K562 (cell line): Measurements from ENCODE around the gene ABI3BP. TPM values are rescaled to one million over a fixed set of nuclear protein-coding genes. Genes with fewer than 3 reads are reported as not detected.

Experiments used
- ATAC-seq: fragments of 200-7000 bp; cut with Tn5 transposase; 3 replicates; pipeline ENCODE4 v1.9.1; 2020; ENCODE audit warnings: moderate library complexity
- BruUV-seq: library from RNA; stranded (reverse); fragments of 400-500 nt; replicated peaks from 2 replicates; lab custom pipeline; 2021; lab: Mats Ljungman, UMichigan
- CTCF ChIA-PET: fragments of 300-600 bp; formaldehyde crosslinking; extraction: SDS; loops from one replicate; lab custom pipeline; 2021; ENCODE audit warnings: low intra/inter-chr PET ratio; lab: Yijun Ruan, JAX
- POLR2A ChIA-PET: fragments of 300-600, 350-650 bp; sonication (Branson Sonifier 250); formaldehyde crosslinking; extraction: SDS; loops from one replicate; lab custom pipeline; 2021; ENCODE audit warnings: antibody characterized with exemption, inconsistent platforms; lab: Yijun Ruan, JAX
- DNase-seq, 4 experiments: peaks; one replicate each; pipeline versions ENCODE4 v3.0.0 to v3.0.0-alpha.2; 2011 to 2018; ENCODE audit warnings: low spot score in 3 of 4, mixed read lengths in 3 of 4; ENCODE audit errors: extremely low read depth in 1 of 4
- FAIRE-seq: peaks from 2 replicates; lab custom pipeline; 2011; peaks lifted over from hg19 to GRCh38; lab: Jason Lieb, UNC
- H2AFZ ChIP-seq: 2 replicates; pipeline ENCODE4 v1.6.0; 2011; ENCODE audit warnings: low read depth, low read length, control low read depth, inconsistent platforms
- H3K27ac ChIP-seq: fragments of 200-600 bp; 3 replicates; pipeline ENCODE4 v1.8.0; 2011; ENCODE audit warnings: low read depth, mild to moderate bottlenecking, control low read depth, inconsistent platforms, low read length, moderate library complexity, mixed read lengths; ENCODE audit errors: extremely low read depth
- H3K27me3 ChIP-seq, 2 experiments: fragments of 300-600 bp in 1 of 2; 2 replicates in 1 of 2; 3 replicates in 1 of 2; pipeline versions ENCODE4 v1.6.0 to v1.8.0; 2011; ENCODE audit warnings: inconsistent platforms in 2 of 2, low read length in 2 of 2, mild to moderate bottlenecking in 1 of 2, mixed read lengths in 1 of 2, moderate library complexity in 1 of 2; ENCODE audit not compliant: control insufficient read depth in 2 of 2, insufficient read depth in 2 of 2
- H3K36me3 ChIP-seq: fragments of 300-600 bp; 3 replicates; pipeline ENCODE4 v1.8.0; 2011; ENCODE audit warnings: mild to moderate bottlenecking, low read length, inconsistent platforms; ENCODE audit not compliant: control insufficient read depth, insufficient read depth
- H3K4me1 ChIP-seq, 2 experiments: fragments of 200-600 bp in 1 of 2; replicated peaks in 1 of 2; 2 replicates in 1 of 2; 3 replicates in 1 of 2; pipeline versions ENCODE4 v1.5.1 to v1.8.0; 2011; ENCODE audit warnings: inconsistent platforms in 2 of 2, low read length in 2 of 2, mild to moderate bottlenecking in 1 of 2, mixed read lengths in 1 of 2, moderate library complexity in 1 of 2; ENCODE audit not compliant: control insufficient read depth in 2 of 2, insufficient read depth in 2 of 2
- H3K4me2 ChIP-seq: 2 replicates; pipeline ENCODE4 v1.6.1; 2011; ENCODE audit warnings: low read length, control low read depth, inconsistent platforms, mixed read lengths; ENCODE audit not compliant: insufficient read depth
- H3K4me3 ChIP-seq: fragments of 200-600 bp; sonication (generic), shearing (Covaris generic); 2 replicates; pipeline ENCODE4 v1.5.1; 2016; ENCODE audit warnings: control low read depth, inconsistent platforms
- H3K79me2 ChIP-seq: fragments of 200-600 bp; 3 replicates; pipeline ENCODE4 v1.8.0; 2011; ENCODE audit warnings: low read length, inconsistent platforms; ENCODE audit not compliant: control insufficient read depth, insufficient read depth
- H3K9ac ChIP-seq, 2 experiments: 2 replicates each; pipeline versions ENCODE4 v1.6.0 to v1.6.1; 2011; ENCODE audit warnings: low read depth in 2 of 2, low read length in 2 of 2, control low read depth in 1 of 2, inconsistent platforms in 1 of 2, mild to moderate bottlenecking in 1 of 2, mixed read lengths in 1 of 2; ENCODE audit not compliant: insufficient read depth in 1 of 2
- H3K9me1 ChIP-seq: one replicate; pipeline ENCODE4 v1.6.0; 2011; ENCODE audit warnings: inconsistent platforms, mild to moderate bottlenecking, low read length, moderate library complexity; ENCODE audit not compliant: control insufficient read depth, insufficient read depth
- H3K9me3 ChIP-seq: replicated peaks from 2 replicates; pipeline ENCODE4 v1.5.1; 2011; ENCODE audit warnings: low read depth, low read length, inconsistent platforms; ENCODE audit not compliant: control insufficient read depth, insufficient read depth
- H4K20me1 ChIP-seq: replicated peaks from 2 replicates; pipeline ENCODE4 v1.6.1; 2011; ENCODE audit warnings: low read length, inconsistent platforms, mixed read lengths; ENCODE audit not compliant: control insufficient read depth, insufficient read depth
- FOSL1 ChIP-seq: fragments of 200-800 bp; sonication (Bioruptor generic); conservative IDR thresholded peaks from 2 replicates; pipeline ENCODE4 v1.6.1; 2016; ENCODE audit warnings: missing genetic modification characterization, missing compliant biosample characterization
- FOXJ2 ChIP-seq: fragments of 200-800 bp; sonication (Bioruptor generic); IDR thresholded peaks from 2 replicates; pipeline ENCODE4 v1.6.1; 2016; ENCODE audit warnings: missing genetic modification characterization, missing compliant biosample characterization
- KAT7 ChIP-seq: sonication (generic); formaldehyde crosslinking; IDR thresholded peaks from 2 replicates; pipeline ENCODE4 v1.8.0; 2022; ENCODE audit warnings: missing genetic modification reagents, mild to moderate bottlenecking, borderline replicate concordance
- LARP7 ChIP-seq: fragments of 450-650 bp; IDR thresholded peaks from 2 replicates; pipeline ENCODE4 v1.6.1; 2016
- MTA3 ChIP-seq: fragments of 450-650 bp; formaldehyde crosslinking; IDR thresholded peaks from 2 replicates; pipeline ENCODE4 v1.6.1; 2017; ENCODE audit warnings: mild to moderate bottlenecking, borderline replicate concordance
- NR1H2 ChIP-seq: sonication (generic); formaldehyde crosslinking; IDR thresholded peaks from 2 replicates; pipeline ENCODE4 v1.4.0; 2020; ENCODE audit warnings: mild to moderate bottlenecking, missing genetic modification reagents
- NR2C2 ChIP-seq, 2 experiments: fragments of 200-800 bp in 1 of 2; sonication (Bioruptor generic) in 1 of 2; sonication (generic) in 1 of 2; formaldehyde crosslinking in 1 of 2; IDR thresholded peaks; 2 replicates each; pipeline versions ENCODE4 v1.6.1 to v1.8.0; 2016 to 2022; ENCODE audit warnings: mild to moderate bottlenecking in 1 of 2, missing compliant biosample characterization in 1 of 2, missing genetic modification characterization in 1 of 2, missing genetic modification reagents in 1 of 2
- POLR2A ChIP-seq: fragments of 450-650 bp; conservative IDR thresholded peaks from 2 replicates; pipeline ENCODE4 v1.6.1; 2016
- PTRF ChIP-seq: fragments of 450-650 bp; IDR thresholded peaks from 2 replicates; pipeline ENCODE4 v1.6.1; 2016; ENCODE audit warnings: mild to moderate bottlenecking, missing genetic modification characterization, missing compliant biosample characterization
- RFX7 ChIP-seq: fragments of 250-450 bp; sonication (Bioruptor Pico); IDR thresholded peaks from 2 replicates; pipeline ENCODE4 v1.5.1; 2021; ENCODE audit warnings: mild to moderate bottlenecking
- SMARCB1 ChIP-seq: IDR thresholded peaks from 2 replicates; pipeline ENCODE4 v1.6.1; 2011; ENCODE audit warnings: improper control_type of control experiment, low read depth; ENCODE audit not compliant: insufficient read length
- THRB ChIP-seq: fragments of 450-650 bp; formaldehyde crosslinking; conservative IDR thresholded peaks from 2 replicates; pipeline ENCODE4 v1.4.0; 2022; ENCODE audit warnings: mild to moderate bottlenecking, missing genetic modification characterization
- ZBTB1 ChIP-seq: sonication (generic); formaldehyde crosslinking; IDR thresholded peaks from 2 replicates; pipeline ENCODE4 v1.8.1; 2023; ENCODE audit warnings: missing genetic modification reagents, low read depth, mild to moderate bottlenecking, borderline replicate concordance
- ZFP36 ChIP-seq: fragments of 150-350 bp; IDR thresholded peaks from 2 replicates; pipeline ENCODE4 v1.6.1; 2018; ENCODE audit warnings: low read length, low read depth; ENCODE audit not compliant: partially characterized antibody
- ZNF165 ChIP-seq: fragments of 250-450 bp; sonication (Bioruptor Pico); IDR thresholded peaks from 2 replicates; pipeline ENCODE4 v1.4.0; 2020; ENCODE audit warnings: borderline replicate concordance
- ZNF41 ChIP-seq: fragments of 250-450 bp; sonication (Bioruptor Pico); conservative IDR thresholded peaks from 2 replicates; pipeline ENCODE4 v1.4.0; 2020; ENCODE audit warnings: mild to moderate bottlenecking
- ZNF444 ChIP-seq: fragments of 250-450 bp; sonication (Bioruptor Pico); IDR thresholded peaks from 2 replicates; pipeline ENCODE4 v1.4.0; 2020; ENCODE audit warnings: mild to moderate bottlenecking, moderate library complexity
- ZNF511 ChIP-seq: sonication (generic); formaldehyde crosslinking; IDR thresholded peaks from 2 replicates; pipeline ENCODE4 v1.8.0; 2022; ENCODE audit warnings: mild to moderate bottlenecking, missing genetic modification reagents
- WGBS: fragments of 100-300 bp; shearing (Covaris generic); methylation state at CpG from one replicate; pipeline ENCODE4 v1.1.6; 2016; ENCODE audit warnings: low coverage, mixed read lengths; ENCODE audit not compliant: insufficient coverage; ENCODE audit errors: missing lambda C conversion rate; 5-methylcytosine and 5-hydroxymethylcytosine counted together
- in situ Hi-C: fragments of 300-500 bp; cut with MboI; formaldehyde crosslinking; loops from 4 replicates; pipeline ENCODE4 v1.15.0; 2018; ENCODE audit warnings: inconsistent platforms, mixed read lengths
- intact Hi-C: fragments of 100-400 bp; cut with micrococcal nuclease; formaldehyde crosslinking; loops from 2 replicates; pipeline ENCODE4 v1.14.2; 2022
- polyA plus RNA-seq, 8 experiments: library from polyadenylated mRNA; depleted of rRNA in 4 of 8; stranded (reverse) in 5 of 8; unstranded in 3 of 8; fragments of >200 nt; fragmentation: Nextera tagmentation in 2 of 8; fragmentation: Illumina TruSeq in 1 of 8; extraction: Ambion mirVana in 2 of 8; extraction: Trizol in 1 of 8; gene quantifications; 2 replicates each; pipeline versions ENCODE4 v1.2.1 to v1.2.3, GENCODE V29; 2011 to 2014; ENCODE audit warnings: inconsistent platforms in 1 of 8, missing spikeins in 1 of 8
- total RNA-seq, 7 experiments: library from RNA; depleted of rRNA in 6 of 7; stranded (reverse); fragments of >200 nt in 6 of 7; fragmentation: Illumina TruSeq in 2 of 7; extraction: Trizol in 2 of 7; gene quantifications; 2 replicates each; pipeline versions ENCODE4 v1.2.1 to v1.2.3, GENCODE V29; 2011 to 2021; ENCODE audit warnings: low replicate concordance in 1 of 7

Gene ABI3BP
- total and polyA plus RNA-seq, 9 of the 15 experiments (the other 6 are each of a cell fraction or from before 2014, with no cell fraction given), result 0.01 to 0.24 (median 0.06) TPM; not detected in 5

GRCh38 chr3:100720426-100720825, 272.8 kb downstream of the ABI3BP start (continued):
- TF ChIP-seq THRB (CRISPR knock-in tag) (no peak), ZNF511 (CRISPR knock-in tag) (no peak), MTA3 (no peak), SMARCB1 (no peak), ZNF165 (CRISPR knock-in tag) (no peak), KAT7 (no peak), NR2C2 (CRISPR knock-in tag; IDR thresholded peaks at IDR 0.05) (no peak), NR2C2 (tag; IDR thresholded peaks at IDR 0.05) (no peak)

- TF ChIP-seq ZFP36 (no peak), ZNF41 (no peak), LARP7 (no peak), MTA3 (no peak), ZBTB1 (CRISPR knock-in tag) (no peak), PTRF (tag) (no peak), ZNF444 (CRISPR knock-in tag) (no peak), NR1H2 (no peak), FOXJ2 (tag) (no peak), FOSL1 (tag) (no peak), POLR2A (no peak), RFX7 (CRISPR knock-in tag) (no peak)
- H3K9me3 ChIP-seq, result no peaks in the 10 kb centered on the region
- peaks cover 95% of the 10 kb centered on the region for H3K36me3 ChIP-seq
- no TSS peak for BruUV-seq
- H3K4me3 ChIP-seq, result no peak overlapping the region
- H4K20me1 ChIP-seq, result no peaks in the 10 kb centered on the region; the same call in 1 of the 2 replicates
- ChIA-PET POLR2A (interaction anchor here (0.7 to 1.0 kb wide), 2 partner anchors 8 to 9 kb away, joined by 3 to 4 read pairs; no protein-coding TSS in a partner anchor), CTCF (no interaction called here)
- no CpG with 5 or more reads among the region's 1 CpG for WGBS
- no peak overlapping the region for H3K4me2 ChIP-seq
- no peaks in the 10 kb centered on the region for H3K27me3 ChIP-seq
- no peak overlapping the region for H3K9ac ChIP-seq
- no peak for FAIRE-seq
- no peak overlapping the region for H3K27ac ChIP-seq
- H3K79me2 ChIP-seq, result peaks cover 78% of the 10 kb centered on the region
- DNase-seq, result no peak
- peaks cover 4% of the 10 kb centered on the region for H3K9me1 ChIP-seq
- H3K4me1 ChIP-seq, result no peaks in the 10 kb centered on the region; a peak in 1 of 5 replicates
- in situ Hi-C loops (no loop called here), intact Hi-C loops (loop anchor here (10.0 kb wide), 1 partner anchor 254 kb away; no protein-coding TSS in a partner anchor)
- ATAC-seq, result no peak
- no peak overlapping the region for H2AFZ ChIP-seq
Measured at GRCh38 chr3:100719136-100719535, 274.1 kb downstream of the ABI3BP start.
